ENCODE measurements around the gene ARRDC1. TPM values are rescaled to one million over a fixed set of nuclear protein-coding genes. Genes with fewer than 3 reads are reported as not detected.
"Not testable (repeated sequence)": the region's sequence is repeated elsewhere in the genome, so short reads cannot be mapped to it uniquely, and the experiment has no call there.

The ARRDC1 gene
- total RNA-seq, 1 donor from 2014 or later = 28.7 TPM

DNA sequence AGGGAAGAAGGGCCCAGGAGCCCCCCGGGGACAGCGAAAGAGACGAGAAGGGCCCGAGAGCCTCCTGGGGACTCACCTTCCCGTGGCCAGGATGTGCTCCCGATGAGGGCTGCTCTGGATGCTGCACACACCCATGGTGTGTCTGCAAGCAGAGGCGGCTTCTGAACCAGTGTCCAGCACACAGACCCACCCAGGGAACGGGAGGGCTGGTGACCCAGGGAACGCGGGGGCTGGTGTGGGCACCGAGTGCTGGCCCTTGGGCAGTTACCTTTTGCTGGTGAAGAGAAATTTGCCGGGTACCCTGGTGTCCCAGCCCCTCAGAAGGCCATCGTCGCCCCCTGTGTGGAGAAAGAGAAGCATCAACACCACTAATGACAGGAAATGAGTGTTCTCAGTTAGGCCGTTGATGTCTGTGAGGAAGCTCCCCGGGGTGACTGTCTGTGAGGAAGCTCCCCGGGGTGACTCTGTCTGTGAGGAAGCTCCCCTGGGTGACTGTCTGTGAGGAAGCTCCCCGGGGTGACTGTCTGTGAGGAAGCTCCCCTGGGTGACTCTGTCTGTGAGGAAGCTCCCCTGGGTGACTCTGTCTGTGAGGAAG lies 40.6 kb upstream of the ARRDC1 start:
- Mint-ChIP-seq H3K27ac (ENCODE audit: unreplicated experiment) (no peak overlapping the region), H3K27me3 (ENCODE audit: unreplicated experiment) (no peaks in the 10 kb centered on the region), H3K4me1 (ENCODE audit: unreplicated experiment) (no peaks in the 10 kb centered on the region), H3K4me3 (ENCODE audit: unreplicated experiment) (no peak overlapping the region), H3K36me3 (ENCODE audit: unreplicated experiment) (peaks cover 26% of the 10 kb centered on the region), H3K9me3 (ENCODE audit: unreplicated experiment) (no peaks in the 10 kb centered on the region)
- DNase-seq (ENCODE audit: extremely low spot score, unreplicated experiment) = no peak
- TF ChIP-seq, protein P1, sequence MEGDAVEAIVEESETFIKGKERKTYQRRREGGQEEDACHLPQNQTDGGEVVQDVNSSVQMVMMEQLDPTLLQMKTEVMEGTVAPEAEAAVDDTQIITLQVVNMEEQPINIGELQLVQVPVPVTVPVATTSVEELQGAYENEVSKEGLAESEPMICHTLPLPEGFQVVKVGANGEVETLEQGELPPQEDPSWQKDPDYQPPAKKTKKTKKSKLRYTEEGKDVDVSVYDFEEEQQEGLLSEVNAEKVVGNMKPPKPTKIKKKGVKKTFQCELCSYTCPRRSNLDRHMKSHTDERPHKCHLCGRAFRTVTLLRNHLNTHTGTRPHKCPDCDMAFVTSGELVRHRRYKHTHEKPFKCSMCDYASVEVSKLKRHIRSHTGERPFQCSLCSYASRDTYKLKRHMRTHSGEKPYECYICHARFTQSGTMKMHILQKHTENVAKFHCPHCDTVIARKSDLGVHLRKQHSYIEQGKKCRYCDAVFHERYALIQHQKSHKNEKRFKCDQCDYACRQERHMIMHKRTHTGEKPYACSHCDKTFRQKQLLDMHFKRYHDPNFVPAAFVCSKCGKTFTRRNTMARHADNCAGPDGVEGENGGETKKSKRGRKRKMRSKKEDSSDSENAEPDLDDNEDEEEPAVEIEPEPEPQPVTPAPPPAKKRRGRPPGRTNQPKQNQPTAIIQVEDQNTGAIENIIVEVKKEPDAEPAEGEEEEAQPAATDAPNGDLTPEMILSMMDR (IDR thresholded peaks at IDR 0.05) = no peak

DNA sequence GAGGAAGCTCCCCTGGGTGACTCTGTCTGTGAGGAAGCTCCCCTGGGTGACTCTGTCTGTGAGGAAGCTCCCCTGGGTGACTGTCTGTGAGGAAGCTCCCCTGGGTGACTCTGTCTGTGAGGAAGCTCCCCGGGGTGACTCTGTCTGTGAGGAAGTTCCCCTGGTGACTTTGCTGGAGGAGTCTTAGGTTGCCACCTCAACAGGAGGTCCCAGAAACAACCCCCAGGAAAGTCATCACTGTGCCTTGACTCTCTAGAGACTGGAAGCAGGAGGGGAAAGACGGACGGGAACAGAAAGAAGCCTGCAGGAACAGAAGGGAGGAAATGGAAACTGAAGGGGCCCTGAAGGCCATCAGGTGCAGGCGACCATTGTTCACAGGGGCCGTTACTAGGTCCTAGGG lies 37.0 kb upstream of the ARRDC1 start:
- not testable (repeated sequence) for H3K9me3 Mint-ChIP-seq (ENCODE audit: unreplicated experiment); H3K4me3 Mint-ChIP-seq (ENCODE audit: unreplicated experiment); H3K27me3 Mint-ChIP-seq (ENCODE audit: unreplicated experiment); H3K27ac Mint-ChIP-seq (ENCODE audit: unreplicated experiment); H3K4me1 Mint-ChIP-seq (ENCODE audit: unreplicated experiment); DNase-seq (ENCODE audit: extremely low spot score, unreplicated experiment)
- peaks cover 28% of the 10 kb centered on the region for H3K36me3 Mint-ChIP-seq (ENCODE audit: unreplicated experiment)

DNA sequence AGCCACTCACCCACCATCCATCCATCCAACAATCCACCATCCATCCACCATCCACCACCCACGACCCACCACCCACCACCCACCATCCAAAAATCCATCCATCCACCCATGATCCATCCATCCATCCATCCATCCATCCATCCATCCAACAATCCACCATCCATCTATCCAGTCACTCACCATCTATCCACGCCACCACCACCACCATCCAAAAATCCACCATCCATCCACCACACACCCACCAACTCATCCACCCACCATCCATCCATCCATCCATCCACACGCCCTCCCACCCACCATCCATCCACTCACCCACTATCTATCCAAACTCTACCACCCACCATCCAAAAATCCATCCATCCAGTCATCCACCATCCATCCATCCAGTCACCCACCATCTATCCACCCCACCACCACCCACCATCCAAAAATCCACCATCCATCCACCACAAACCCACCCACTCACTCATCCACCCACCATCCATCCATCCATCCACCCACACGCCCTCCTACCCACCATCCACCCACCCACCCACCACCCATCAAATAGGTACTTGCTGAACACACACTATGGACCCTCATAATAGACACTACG lies 35.8 kb upstream of the ARRDC1 start:
- no peaks in the 10 kb centered on the region for H3K4me1 Mint-ChIP-seq (ENCODE audit: unreplicated experiment)
- no peak overlapping the region for H3K4me3 Mint-ChIP-seq (ENCODE audit: unreplicated experiment)
- H3K27me3 Mint-ChIP-seq (ENCODE audit: unreplicated experiment) = no peaks in the 10 kb centered on the region
- no peak for DNase-seq (ENCODE audit: extremely low spot score, unreplicated experiment)
- TF ChIP-seq, protein P1 (IDR thresholded peaks at IDR 0.05) = no peak
- no peak overlapping the region for H3K27ac Mint-ChIP-seq (ENCODE audit: unreplicated experiment)
- no peaks in the 10 kb centered on the region for H3K9me3 Mint-ChIP-seq (ENCODE audit: unreplicated experiment)
- H3K36me3 Mint-ChIP-seq (ENCODE audit: unreplicated experiment) = peaks cover 28% of the 10 kb centered on the region

DNA sequence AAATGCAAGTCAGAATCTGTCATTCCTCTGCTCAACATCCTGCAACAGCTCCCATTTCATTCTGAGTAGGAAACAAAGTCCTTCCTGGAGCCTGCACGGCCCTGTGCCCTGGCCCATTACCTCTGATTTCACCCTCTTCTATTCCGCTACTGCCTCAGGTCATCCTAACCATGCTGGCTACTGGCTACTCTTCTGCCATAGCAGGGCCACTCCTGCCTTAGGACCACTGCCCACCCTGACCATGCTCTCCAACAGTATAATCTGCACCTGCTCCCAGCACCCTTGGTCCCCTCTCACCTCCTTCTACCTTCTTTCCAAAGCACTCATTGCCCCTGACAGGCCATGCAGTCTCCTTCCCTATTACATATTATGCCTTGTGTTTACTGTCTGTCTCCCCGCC lies 34.9 kb upstream of the ARRDC1 start:
- peaks cover 3% of the 10 kb centered on the region for H3K4me1 Mint-ChIP-seq (ENCODE audit: unreplicated experiment)
- TF ChIP-seq, protein P1 (IDR thresholded peaks at IDR 0.05) = no peak
- peaks cover 33% of the 10 kb centered on the region for H3K36me3 Mint-ChIP-seq (ENCODE audit: unreplicated experiment)
- H3K4me3 Mint-ChIP-seq (ENCODE audit: unreplicated experiment) = no peak overlapping the region
- no peak for DNase-seq (ENCODE audit: extremely low spot score, unreplicated experiment)
- no peak overlapping the region for H3K27ac Mint-ChIP-seq (ENCODE audit: unreplicated experiment)
- H3K27me3 Mint-ChIP-seq (ENCODE audit: unreplicated experiment) = no peaks in the 10 kb centered on the region
- no peaks in the 10 kb centered on the region for H3K9me3 Mint-ChIP-seq (ENCODE audit: unreplicated experiment)

DNA sequence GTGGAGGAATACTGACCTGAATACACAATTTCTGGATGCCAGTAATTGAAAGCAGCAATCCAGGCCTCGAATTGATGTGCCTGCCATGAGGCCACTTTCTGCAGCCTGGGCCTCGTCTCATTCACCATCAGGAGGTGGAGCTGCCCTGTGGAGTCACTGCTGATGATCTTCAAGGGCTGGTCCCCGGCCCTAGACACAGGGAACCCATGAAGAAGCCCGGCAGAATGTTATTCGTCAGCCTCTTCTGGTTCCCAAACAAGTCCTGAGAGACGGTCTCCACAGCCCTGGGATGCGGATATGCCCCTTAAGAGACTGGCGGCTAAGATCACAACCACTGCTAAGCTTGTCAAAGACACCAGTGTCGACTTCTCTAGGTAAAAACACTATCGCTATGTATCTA lies 31.3 kb upstream of the ARRDC1 start:
- H3K27ac Mint-ChIP-seq (ENCODE audit: unreplicated experiment) = no peak overlapping the region
- no peak overlapping the region for H3K4me3 Mint-ChIP-seq (ENCODE audit: unreplicated experiment)
- no peaks in the 10 kb centered on the region for H3K9me3 Mint-ChIP-seq (ENCODE audit: unreplicated experiment)
- TF ChIP-seq, protein P1 (IDR thresholded peaks at IDR 0.05) = no peak
- no peaks in the 10 kb centered on the region for H3K27me3 Mint-ChIP-seq (ENCODE audit: unreplicated experiment)
- no peak for DNase-seq (ENCODE audit: extremely low spot score, unreplicated experiment)
- H3K36me3 Mint-ChIP-seq (ENCODE audit: unreplicated experiment) = peaks cover 32% of the 10 kb centered on the region
- peaks cover 22% of the 10 kb centered on the region for H3K4me1 Mint-ChIP-seq (ENCODE audit: unreplicated experiment)
